HEK293 (cell line): ENCODE measurements around the gene NGLY1.

ENCODE experiments used
- CTCF ChIA-PET: fragments of 350-600 bp; formaldehyde crosslinking; extraction: SDS; loops from one replicate; lab custom pipeline; 2021; ENCODE audit warnings: antibody characterized with exemption; lab: Yijun Ruan, JAX
- POLR2A ChIA-PET: fragments of 300-600 bp; formaldehyde crosslinking; extraction: SDS; loops from one replicate; lab custom pipeline; 2020; ENCODE audit warnings: antibody characterized with exemption, inconsistent platforms; lab: Yijun Ruan, JAX
- H3K27ac ChIP-seq: fragments of 200-500 bp; sonication (Bioruptor generic); 2 replicates; pipeline ENCODE4 v1.5.1; 2014; ENCODE audit warnings: low read depth, low read length, control low read depth, inconsistent platforms; ENCODE audit errors: extremely low read depth
- H3K36me3 ChIP-seq, 2 experiments: fragments of 200-500 bp in 1 of 2; sonication (Bioruptor generic) in 1 of 2; 1 replicate in 1 of 2; 2 replicates in 1 of 2; pipeline ENCODE4 v1.5.1; 2014 to 2017; ENCODE audit warnings: inconsistent platforms in 2 of 2, low read length in 2 of 2; ENCODE audit not compliant: control insufficient read depth in 2 of 2, insufficient read depth in 1 of 2
- H3K4me1 ChIP-seq: fragments of 200-500 bp; sonication (Bioruptor generic); 2 replicates; pipeline ENCODE4 v1.5.1; 2014; ENCODE audit warnings: mild to moderate bottlenecking, low read length, inconsistent platforms; ENCODE audit not compliant: control insufficient read depth, insufficient read depth
- H3K4me3 ChIP-seq: 2 replicates; pipeline ENCODE4 v1.5.1; 2011; ENCODE audit warnings: low read depth, mild to moderate bottlenecking, control low read depth, low read length, moderate library complexity
- H3K9me3 ChIP-seq: fragments of 200-500 bp; sonication (Bioruptor generic); 2 replicates; pipeline ENCODE4 v1.5.1; 2014; ENCODE audit warnings: low read depth, low read length, inconsistent platforms; ENCODE audit not compliant: control insufficient read depth, insufficient read depth
- ATF2 ChIP-seq: fragments of 450-650 bp; formaldehyde crosslinking; IDR thresholded peaks from 2 replicates; pipeline ENCODE4 v1.5.1; 2016; ENCODE audit warnings: missing biosample characterization, missing genetic modification characterization, low read depth
- KLF16 ChIP-seq: fragments of 450-650 bp; formaldehyde crosslinking; IDR thresholded peaks from 2 replicates; pipeline ENCODE4 v1.5.1; 2017; ENCODE audit warnings: missing biosample characterization, missing genetic modification characterization
- PBX3 ChIP-seq: sonication (generic); formaldehyde crosslinking; IDR thresholded peaks from 2 replicates; pipeline ENCODE4 v1.8.1; 2022; ENCODE audit warnings: mild to moderate bottlenecking, moderate library complexity, missing genetic modification reagents
- PRDM6 ChIP-seq: fragments of 450-650 bp; formaldehyde crosslinking; IDR thresholded peaks from 2 replicates; pipeline ENCODE4 v1.5.1; 2017; ENCODE audit warnings: missing biosample characterization, missing genetic modification characterization
- SCRT2 ChIP-seq: fragments of 450-650 bp; formaldehyde crosslinking; IDR thresholded peaks from 2 replicates; pipeline ENCODE4 v1.5.1; 2016; ENCODE audit warnings: missing biosample characterization, missing genetic modification characterization
- ZBTB6 ChIP-seq: fragments of 450-650 bp; formaldehyde crosslinking; IDR thresholded peaks from 2 replicates; pipeline ENCODE4 v1.5.1; 2017; ENCODE audit warnings: missing biosample characterization, missing genetic modification characterization
- ZNF112 ChIP-seq: fragments of 450-650 bp; formaldehyde crosslinking; IDR thresholded peaks from 2 replicates; pipeline ENCODE4 v1.5.0; 2017; ENCODE audit warnings: missing biosample characterization, missing genetic modification characterization
- ZNF121 ChIP-seq: fragments of 450-650 bp; formaldehyde crosslinking; IDR thresholded peaks from 2 replicates; pipeline ENCODE4 v1.5.1; 2016; ENCODE audit warnings: missing biosample characterization, missing genetic modification characterization
- ZNF16 ChIP-seq: fragments of 450-650 bp; formaldehyde crosslinking; IDR thresholded peaks from 2 replicates; pipeline ENCODE4 v1.5.1; 2016; ENCODE audit warnings: low read depth, missing biosample characterization, missing genetic modification characterization
- ZNF302 ChIP-seq: fragments of 450-650 bp; formaldehyde crosslinking; IDR thresholded peaks from 2 replicates; pipeline ENCODE4 v1.5.1; 2016; ENCODE audit warnings: missing biosample characterization, missing genetic modification characterization, low read depth
- ZNF416 ChIP-seq: fragments of 450-650 bp; formaldehyde crosslinking; IDR thresholded peaks from 2 replicates; pipeline ENCODE4 v1.5.1; 2016; ENCODE audit warnings: missing biosample characterization, missing genetic modification characterization
- ZNF426 ChIP-seq: fragments of 450-650 bp; formaldehyde crosslinking; IDR thresholded peaks from 2 replicates; pipeline ENCODE4 v1.5.1; 2017; ENCODE audit warnings: missing biosample characterization, missing genetic modification characterization, mild to moderate bottlenecking, inconsistent platforms, moderate library complexity
- ZNF555 ChIP-seq: fragments of 450-650 bp; formaldehyde crosslinking; conservative IDR thresholded peaks from 2 replicates; pipeline ENCODE4 v1.5.1; 2017; ENCODE audit warnings: missing biosample characterization, mild to moderate bottlenecking, missing genetic modification characterization, inconsistent platforms
- ZNF558 ChIP-seq: fragments of 450-650 bp; formaldehyde crosslinking; IDR thresholded peaks from 2 replicates; pipeline ENCODE4 v1.5.1; 2016; ENCODE audit warnings: missing biosample characterization, missing genetic modification characterization
- ZNF571 ChIP-seq: fragments of 450-650 bp; formaldehyde crosslinking; IDR thresholded peaks from 2 replicates; pipeline ENCODE4 v1.5.0; 2017; ENCODE audit warnings: missing biosample characterization, missing genetic modification characterization
- ZNF621 ChIP-seq: fragments of 450-650 bp; formaldehyde crosslinking; IDR thresholded peaks from 2 replicates; pipeline ENCODE4 v1.5.1; 2017; ENCODE audit warnings: missing biosample characterization, missing genetic modification characterization
- ZNF747 ChIP-seq: fragments of 450-650 bp; formaldehyde crosslinking; IDR thresholded peaks from 2 replicates; pipeline ENCODE4 v1.5.1; 2016; ENCODE audit warnings: missing biosample characterization, missing genetic modification characterization
- ZSCAN4 ChIP-seq: fragments of 450-650 bp; formaldehyde crosslinking; IDR thresholded peaks from 2 replicates; pipeline ENCODE4 v1.5.1; 2017; ENCODE audit warnings: missing biosample characterization, missing genetic modification characterization
- ZSCAN5A ChIP-seq: fragments of 450-650 bp; formaldehyde crosslinking; IDR thresholded peaks from 2 replicates; pipeline ENCODE4 v1.5.1; 2016; ENCODE audit warnings: missing biosample characterization, missing genetic modification characterization

The NGLY1 gene

GRCh38 chr3:25781145-25781757, 2.0 kb downstream of the NGLY1 start:
- H3K9me3 ChIP-seq: no peaks in the 10 kb centered on the region
- no peak overlapping the region for H3K4me3 ChIP-seq
- H3K27ac ChIP-seq: no peak overlapping the region
- ChIA-PET CTCF (interaction anchor here (0.6 kb wide), 1 partner anchor 24 kb away, joined by 3 read pairs; no protein-coding TSS in a partner anchor), POLR2A (no interaction called here)
- H3K4me1 ChIP-seq: no peaks in the 10 kb centered on the region
- peaks cover 0 to 18% of the 10 kb centered on the region in 2 experiments; a peak in 2 of 3 replicates for H3K36me3 ChIP-seq
- no peak for TF ChIP-seq PBX3 (CRISPR knock-in tag)
- TF ChIP-seq SCRT2 (tag by site-specific recombination): 0 out of 2 replicates have a peak, but pooled peaks have one; percentile 12

GRCh38 chr3:25780618-25781017, 2.6 kb downstream of the NGLY1 start:
- Histone ChIP-seq H3K9me3 (no peaks in the 10 kb centered on the region), H3K36me3 (peaks cover 0 to 24% of the 10 kb centered on the region in 2 experiments; a peak in 2 of 3 replicates), H3K27ac (no peak overlapping the region), H3K4me3 (no peak overlapping the region), H3K4me1 (no peaks in the 10 kb centered on the region)
- POLR2A ChIA-PET: no interaction called here
- CTCF ChIA-PET: no interaction called here
- peak; percentile 34; the same call in 1 of the 2 replicates for TF ChIP-seq ZNF121
- no peak for TF ChIP-seq ATF2 (tag by site-specific recombination)

GRCh38 chr3:25775936-25776335, 7.3 kb downstream of the NGLY1 start:
- Histone ChIP-seq H3K4me1 (no peaks in the 10 kb centered on the region), H3K27ac (no peak overlapping the region), H3K9me3 (no peaks in the 10 kb centered on the region), H3K36me3 (peaks cover 0 to 45% of the 10 kb centered on the region in 2 experiments; a peak in 2 of 3 replicates)
- ChIA-PET CTCF (no interaction called here), POLR2A (no interaction called here)
- TF ChIP-seq ZNF112 (tag by site-specific recombination): no peak
- TF ChIP-seq KLF16 (tag by site-specific recombination): no peak
- TF ChIP-seq ZNF747: no peak
- TF ChIP-seq, all 188 proteins: peak for 0
- no peak overlapping the region for H3K4me3 ChIP-seq

- Histone ChIP-seq H3K9me3 (no peaks in the 10 kb centered on the region), H3K4me1 (no peaks in the 10 kb centered on the region), H3K27ac (no peak overlapping the region), H3K36me3 (peaks cover 0 to 8% of the 10 kb centered on the region in 2 experiments; a peak in 1 of 3 replicates), H3K4me3 (no peak overlapping the region)
- POLR2A ChIA-PET: no interaction called here
- CTCF ChIA-PET: interaction anchor here (0.6 kb wide), 1 partner anchor 66 kb away, joined by 3 read pairs; no protein-coding TSS in a partner anchor
- TF ChIP-seq ZNF16 (tag by site-specific recombination): no peak
- no peak for TF ChIP-seq ZNF621 (tag by site-specific recombination)
- TF ChIP-seq ZSCAN4: no peak
- no peak for TF ChIP-seq ZNF416
- TF ChIP-seq PRDM6 (tag by site-specific recombination): no peak
- TF ChIP-seq ZSCAN5A (tag by site-specific recombination): no peak
- no peak for TF ChIP-seq ZNF571
- no peak for TF ChIP-seq ZNF426
- TF ChIP-seq ZNF555 (tag by site-specific recombination): no peak
- no peak for TF ChIP-seq KLF16 (tag by site-specific recombination)
- TF ChIP-seq ZNF302 (tag by site-specific recombination): no peak
- no peak for TF ChIP-seq ZNF558 (tag by site-specific recombination)
- no peak for TF ChIP-seq ZBTB6 (tag by site-specific recombination)
Measured at GRCh38 chr3:25768851-25769250, 14.4 kb downstream of the NGLY1 start.
